Measurements from ENCODE around the gene SCN2A.

GRCh38 chr2:165390875-165391274 is 151.7 kb downstream of the SCN2A start:
- TF ChIP-seq SP1 (IDR thresholded peaks at IDR 0.05) (no peak), TARDBP (IDR thresholded peaks at IDR 0.05) (no peak), FOXM1 (IDR thresholded peaks at IDR 0.05; ENCODE audit: borderline replicate concordance) (no peak), CTBP1 (IDR thresholded peaks at IDR 0.05; ENCODE audit: borderline replicate concordance) (no peak), BHLHE40 (IDR thresholded peaks at IDR 0.05; ENCODE audit: borderline replicate concordance) (no peak), ELF4 (IDR thresholded peaks at IDR 0.05) (no peak), FOXA1 (IDR thresholded peaks at IDR 0.05) (no peak), ZNF384 (IDR thresholded peaks at IDR 0.05) (no peak)
